Gastroesophageal sphincter (tissue), 4 donors: ENCODE data around the gene CDK5. TPM values are rescaled to one million over a fixed set of nuclear protein-coding genes. Genes with fewer than 3 reads are reported as not detected.
"Not testable (repeated sequence)": the region's sequence is repeated elsewhere in the genome, so short reads cannot be mapped to it uniquely, and the experiment has no call there.

Source experiments
- ATAC-seq: fragments of 150-250 bp; one replicate; pipeline ENCODE4 v1.9.1; 2016; ENCODE audit warnings: mild to moderate bottlenecking, moderate library complexity
- H3K27ac ChIP-seq, 4 donors: fragments of 200-600 bp; sonication (generic) in 3 of 4; 1 replicate in 3 of 4; 2 replicates in 1 of 4; pipeline ENCODE4 v1.5.1; 2016 to 2019
- H3K27me3 ChIP-seq: fragments of 200-600 bp; sonication (generic); one replicate; pipeline ENCODE4 v1.5.1; 2019
- H3K36me3 ChIP-seq, 2 donors: fragments of 200-600 bp; sonication (generic); one replicate each; pipeline ENCODE4 v1.5.1; 2019; ENCODE audit warnings: control low read depth in 1 of 2
- H3K4me1 ChIP-seq, 3 donors: fragments of 200-600 bp; sonication (generic); 1 replicate in 2 of 3; 2 replicates in 1 of 3; pipeline ENCODE4 v1.5.1; 2016 to 2019; ENCODE audit warnings: control low read depth in 2 of 3
- H3K4me3 ChIP-seq, 2 donors: fragments of 200-600 bp; sonication (generic); one replicate each; pipeline ENCODE4 v1.5.1; 2019; ENCODE audit warnings: mild to moderate bottlenecking in 1 of 2, moderate library complexity in 1 of 2
- H3K9me3 ChIP-seq, 3 donors: fragments of 200-600 bp; sonication (generic); one replicate each; pipeline ENCODE4 v1.5.1; 2017 to 2019; ENCODE audit warnings: control low read depth in 2 of 3
- CTCF ChIP-seq, 4 experiments: fragments of 200-600 bp in 2 of 4; fragments of 450-650 bp in 2 of 4; sonication (generic) in 1 of 4; IDR thresholded peaks; one replicate each; pipeline ENCODE4 v1.5.1; 2017 to 2019; ENCODE audit warnings: antibody characterized with exemption in 4 of 4, mild to moderate bottlenecking in 2 of 4, moderate library complexity in 2 of 4
- EP300 ChIP-seq: sonication (generic); formaldehyde crosslinking; IDR thresholded peaks from one replicate; pipeline ENCODE4 v1.6.1; 2017; ENCODE audit warnings: antibody characterized with exemption, mild to moderate bottlenecking
- POLR2A ChIP-seq, 2 donors: fragments of 450-650 bp; IDR thresholded peaks; one replicate each; pipeline ENCODE4 v1.6.1; 2017; ENCODE audit warnings: antibody characterized with exemption in 2 of 2, mild to moderate bottlenecking in 2 of 2, moderate library complexity in 1 of 2
- POLR2AphosphoS5 ChIP-seq: sonication (generic); formaldehyde crosslinking; IDR thresholded peaks from one replicate; pipeline ENCODE4 v1.6.1; 2017; ENCODE audit warnings: antibody characterized with exemption
- WGBS, 2 donors: methylation state at CpG; one replicate each; pipeline ENCODE4 v1.1.5; 2018; ENCODE audit warnings: low coverage in 1 of 2; 5-methylcytosine and 5-hydroxymethylcytosine counted together
- total RNA-seq, 4 donors: library from RNA; depleted of rRNA; stranded (reverse); fragments of >200 nt; gene quantifications; one replicate each; pipeline ENCODE4 v1.1.0, GENCODE V29; 2016

CDK5 gene
- total RNA-seq, 4 donors from 2014 or later = 3.4 to 8.8 (median 6.4) TPM

GRCh38 chr7:151032936-151033863 lies 24.5 kb downstream of the CDK5 start:
- H3K4me1 ChIP-seq = peaks cover 0 to 17% (median 4%) of the 10 kb centered on the region in 3 donors
- no peak overlapping the region for H3K4me3 ChIP-seq
- 58 to 80% methylated on average over 3 to 4 of the region's 17 CpGs for WGBS, 2 donors
- TF ChIP-seq POLR2A (IDR thresholded peaks at IDR 0.05) (no peak), EP300 (no peak), POLR2AphosphoS5 (no peak), CTCF (IDR thresholded peaks at IDR 0.05) (no peak)
- no peaks in the 10 kb centered on the region for H3K9me3 ChIP-seq
- peaks cover 0 to 68% of the 10 kb centered on the region in 2 donors for H3K36me3 ChIP-seq
- no peak overlapping the region for H3K27ac ChIP-seq
- no peaks in the 10 kb centered on the region for H3K27me3 ChIP-seq
- no peak for ATAC-seq

- no peaks in the 10 kb centered on the region for H3K27me3 ChIP-seq
- H3K27ac ChIP-seq = no peak overlapping the region
- H3K4me1 ChIP-seq = peaks cover 0 to 23% (median 4%) of the 10 kb centered on the region in 3 donors
- WGBS, 2 donors = 75 to 100% methylated on average over 3 to 4 of the region's 4 CpGs
- ATAC-seq = no peak
- TF ChIP-seq CTCF (IDR thresholded peaks at IDR 0.05) (no peak), POLR2A (IDR thresholded peaks at IDR 0.05) (no peak), EP300 (no peak), POLR2AphosphoS5 (peak; percentile 6)
- peaks cover 0 to 48% of the 10 kb centered on the region in 2 donors for H3K36me3 ChIP-seq
- no peak overlapping the region for H3K4me3 ChIP-seq
- H3K9me3 ChIP-seq = no peaks in the 10 kb centered on the region
Measured at GRCh38 chr7:151031011-151031410, 26.7 kb downstream of the CDK5 start.

GRCh38 chr7:151028948-151029501 lies 28.7 kb downstream of the CDK5 start:
- Histone ChIP-seq H3K36me3 (peaks cover 0 to 28% of the 10 kb centered on the region in 2 donors), H3K4me3 (peak overlapping the region; percentile 37 to 73), H3K27ac (peak overlapping the region; percentile 16 to 90 (median 84)), H3K9me3 (no peaks in the 10 kb centered on the region), H3K4me1 (peaks cover 0 to 23% (median 4%) of the 10 kb centered on the region in 3 donors), H3K27me3 (peaks cover 1% of the 10 kb centered on the region)
- WGBS, 2 donors = 48 to 92% methylated on average over 2 to 14 of the region's 17 CpGs
- no peak for ATAC-seq
- TF ChIP-seq CTCF (IDR thresholded peaks at IDR 0.05) (no peak), POLR2AphosphoS5 (no peak), EP300 (no peak), POLR2A (IDR thresholded peaks at IDR 0.05) (no peak)

GRCh38 chr7:151028131-151028947 lies 29.4 kb downstream of the CDK5 start, which contains the start of gene ABCB8:
ABCB8 (plus strand) TSS chr7:151028450; CDS start chr7:151028516, 66 bp downstream.
- no peaks in the 10 kb centered on the region for H3K9me3 ChIP-seq
- WGBS, 2 donors = 0% methylated on average over 5 of the region's 53 CpGs; no CpG with 5 or more reads in 1 of the 2 donors
- ATAC-seq = peak; percentile 97
- peak; percentile 15 to 16 for TF ChIP-seq POLR2A (IDR thresholded peaks at IDR 0.05)
- TF ChIP-seq CTCF (IDR thresholded peaks at IDR 0.05) = peak in 2 of 4 experiments; percentile 47 to 66
- peak; percentile 48 for TF ChIP-seq POLR2AphosphoS5
- no peak for TF ChIP-seq EP300
- peaks cover 0 to 23% (median 4%) of the 10 kb centered on the region in 3 donors for H3K4me1 ChIP-seq
- H3K4me3 ChIP-seq = peak within 1 kb of the TSS; percentile 37 to 73
- peaks cover 8% of the 10 kb centered on the region for H3K27me3 ChIP-seq
- peak within 1 kb of the TSS; percentile 16 to 90 (median 84) for H3K27ac ChIP-seq
- H3K36me3 ChIP-seq = peaks cover 0 to 22% of the 10 kb centered on the region in 2 donors

GRCh38 chr7:151027728-151028130 lies 30.0 kb downstream of the CDK5 start:
- Histone ChIP-seq H3K36me3 (peaks cover 0 to 16% of the 10 kb centered on the region in 2 donors), H3K27ac (peak overlapping the region in 3 of 4 donors; percentile 72 to 90 (median 84)), H3K27me3 (peaks cover 12% of the 10 kb centered on the region), H3K4me3 (peak overlapping the region; percentile 37 to 73), H3K4me1 (peaks cover 0 to 23% (median 4%) of the 10 kb centered on the region in 3 donors)
- 16 to 41% methylated on average over 5 to 10 of the region's 16 CpGs for WGBS, 2 donors
- H3K9me3 ChIP-seq, ATAC-seq: not testable (repeated sequence)

GRCh38 chr7:151026771-151027727 lies 30.6 kb downstream of the CDK5 start:
- H3K9me3 ChIP-seq, ATAC-seq, H3K36me3 ChIP-seq: not testable (repeated sequence)
- WGBS, 2 donors = 45 to 51% methylated on average over 14 to 17 of the region's 19 CpGs
- Histone ChIP-seq H3K4me3 (peak overlapping the region in 1 of 2 donors; percentile 73), H3K27me3 (peaks cover 12% of the 10 kb centered on the region), H3K4me1 (peaks cover 0 to 23% (median 4%) of the 10 kb centered on the region in 3 donors), H3K27ac (peak overlapping the region in 2 of 4 donors; percentile 84 to 90)
